ENCODE measurements around the gene SLC25A23. TPM values are rescaled to one million over a fixed set of nuclear protein-coding genes. Genes with fewer than 3 reads are reported as not detected.
A peak's percentile ranks its signal among the peaks of the same experiment; 100 is the strongest.

Gene SLC25A23
- polyA plus RNA-seq, 3 donors from 2014 or later = 0.61 to 14.7 (median 4.1) TPM

- H3K27ac Mint-ChIP-seq = peak overlapping the region in 3 of 6 donors; percentile 12 to 50 (median 19)
These were observed 38.2 kb downstream of the SLC25A23 start for GRCh38 chr19:6421075-6422014.

GRCh38 chr19:6418562-6418932, 41.0 kb downstream of the SLC25A23 start:
- no peak overlapping the region for H3K4me3 Mint-ChIP-seq
- peaks cover 4 to 17% (median 15%) of the 10 kb centered on the region in 3 donors for H3K36me3 Mint-ChIP-seq

More at GRCh38 chr19:6421075-6422014, 38.2 kb downstream of the SLC25A23 start:
- H3K27me3 Mint-ChIP-seq (ENCODE audit: low read depth in 3 of 3) = peaks cover 5 to 7% (median 6%) of the 10 kb centered on the region in 3 donors
- H3K4me1 Mint-ChIP-seq = peaks cover 42 to 47% of the 10 kb centered on the region in 2 donors
- DNase-seq = no peak
- H3K4me3 Mint-ChIP-seq = peak overlapping the region in 1 of 5 donors; percentile 9
- peaks cover 4 to 11% (median 9%) of the 10 kb centered on the region in 3 donors for H3K36me3 Mint-ChIP-seq
- H3K9me3 Mint-ChIP-seq = no peaks in the 10 kb centered on the region

GRCh38 chr19:6417713-6418561, 41.7 kb downstream of the SLC25A23 start:
- H3K27me3 Mint-ChIP-seq (ENCODE audit: low read depth in 3 of 3) = peaks cover 0 to 2% (median 2%) of the 10 kb centered on the region in 3 donors
- no peak overlapping the region for H3K27ac Mint-ChIP-seq
- no peaks in the 10 kb centered on the region for H3K9me3 Mint-ChIP-seq
- DNase-seq = no peak
- H3K36me3 Mint-ChIP-seq = peaks cover 4 to 17% (median 16%) of the 10 kb centered on the region in 3 donors
- peaks cover 19 to 25% of the 10 kb centered on the region in 2 donors for H3K4me1 Mint-ChIP-seq
- no peak overlapping the region for H3K4me3 Mint-ChIP-seq

More at GRCh38 chr19:6418562-6418932, 41.0 kb downstream of the SLC25A23 start:
- Mint-ChIP-seq H3K9me3 (no peaks in the 10 kb centered on the region), H3K27ac (no peak overlapping the region), H3K4me1 (peaks cover 25 to 31% of the 10 kb centered on the region in 2 donors), H3K27me3 (ENCODE audit: low read depth in 3 of 3) (peaks cover 0 to 2% (median 2%) of the 10 kb centered on the region in 3 donors)
- DNase-seq = no peak

- Mint-ChIP-seq H3K9me3 (no peaks in the 10 kb centered on the region), H3K4me3 (no peak overlapping the region), H3K27me3 (ENCODE audit: low read depth in 3 of 3) (peaks cover 0 to 2% (median 0%) of the 10 kb centered on the region in 3 donors), H3K27ac (no peak overlapping the region), H3K4me1 (peaks cover 8 to 14% of the 10 kb centered on the region in 2 donors), H3K36me3 (peaks cover 4 to 17% (median 16%) of the 10 kb centered on the region in 3 donors)
- no peak for DNase-seq
These were observed 42.8 kb downstream of the SLC25A23 start for GRCh38 chr19:6416658-6417405.

DNA sequence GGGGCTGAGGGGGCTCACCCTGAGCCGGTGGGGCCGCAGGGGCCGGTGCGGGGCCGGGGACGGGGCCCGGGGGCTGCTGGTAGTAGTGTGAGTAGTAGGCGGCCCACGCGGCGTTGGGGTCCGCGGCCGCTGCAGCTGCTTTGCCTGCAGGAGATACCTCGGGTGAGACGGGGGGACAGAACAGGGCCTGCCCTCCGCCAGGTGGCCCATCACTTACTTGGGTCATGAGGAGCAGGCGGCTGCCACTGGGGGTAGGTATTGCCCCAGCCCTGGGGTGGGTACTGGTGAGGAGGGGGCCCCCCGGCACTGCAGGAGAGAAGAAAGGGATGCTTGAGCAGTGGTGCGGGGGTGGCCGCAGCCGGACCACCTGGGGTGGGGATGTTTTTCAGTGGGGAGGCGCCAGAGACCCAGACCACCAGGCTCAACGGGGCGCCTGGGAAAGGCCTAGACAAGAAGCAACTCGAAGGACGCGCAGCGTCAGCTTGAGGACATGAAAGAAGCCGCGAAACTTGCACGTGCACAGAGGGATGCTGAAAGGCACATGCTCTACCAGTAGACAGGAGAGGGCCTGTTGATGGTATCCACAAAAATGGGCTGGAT, 43.9 kb downstream of the SLC25A23 start:
- no peak for DNase-seq
- peaks cover 4 to 13% (median 12%) of the 10 kb centered on the region in 3 donors for H3K36me3 Mint-ChIP-seq
- peaks cover 0 to 2% (median 0%) of the 10 kb centered on the region in 3 donors for H3K27me3 Mint-ChIP-seq (ENCODE audit: low read depth in 3 of 3)
- no peak overlapping the region for H3K27ac Mint-ChIP-seq
- H3K9me3 Mint-ChIP-seq = no peaks in the 10 kb centered on the region
- H3K4me3 Mint-ChIP-seq = no peak overlapping the region
- H3K4me1 Mint-ChIP-seq = peaks cover 3 to 4% of the 10 kb centered on the region in 2 donors

GRCh38 chr19:6414793-6415590, 44.6 kb downstream of the SLC25A23 start:
- DNase-seq = no peak
- Mint-ChIP-seq H3K27me3 (ENCODE audit: low read depth in 3 of 3) (peaks cover 0 to 2% (median 2%) of the 10 kb centered on the region in 3 donors), H3K36me3 (peaks cover 2 to 9% (median 7%) of the 10 kb centered on the region in 3 donors), H3K27ac (no peak overlapping the region), H3K9me3 (no peaks in the 10 kb centered on the region), H3K4me1 (no peaks in the 10 kb centered on the region), H3K4me3 (no peak overlapping the region)

DNA sequence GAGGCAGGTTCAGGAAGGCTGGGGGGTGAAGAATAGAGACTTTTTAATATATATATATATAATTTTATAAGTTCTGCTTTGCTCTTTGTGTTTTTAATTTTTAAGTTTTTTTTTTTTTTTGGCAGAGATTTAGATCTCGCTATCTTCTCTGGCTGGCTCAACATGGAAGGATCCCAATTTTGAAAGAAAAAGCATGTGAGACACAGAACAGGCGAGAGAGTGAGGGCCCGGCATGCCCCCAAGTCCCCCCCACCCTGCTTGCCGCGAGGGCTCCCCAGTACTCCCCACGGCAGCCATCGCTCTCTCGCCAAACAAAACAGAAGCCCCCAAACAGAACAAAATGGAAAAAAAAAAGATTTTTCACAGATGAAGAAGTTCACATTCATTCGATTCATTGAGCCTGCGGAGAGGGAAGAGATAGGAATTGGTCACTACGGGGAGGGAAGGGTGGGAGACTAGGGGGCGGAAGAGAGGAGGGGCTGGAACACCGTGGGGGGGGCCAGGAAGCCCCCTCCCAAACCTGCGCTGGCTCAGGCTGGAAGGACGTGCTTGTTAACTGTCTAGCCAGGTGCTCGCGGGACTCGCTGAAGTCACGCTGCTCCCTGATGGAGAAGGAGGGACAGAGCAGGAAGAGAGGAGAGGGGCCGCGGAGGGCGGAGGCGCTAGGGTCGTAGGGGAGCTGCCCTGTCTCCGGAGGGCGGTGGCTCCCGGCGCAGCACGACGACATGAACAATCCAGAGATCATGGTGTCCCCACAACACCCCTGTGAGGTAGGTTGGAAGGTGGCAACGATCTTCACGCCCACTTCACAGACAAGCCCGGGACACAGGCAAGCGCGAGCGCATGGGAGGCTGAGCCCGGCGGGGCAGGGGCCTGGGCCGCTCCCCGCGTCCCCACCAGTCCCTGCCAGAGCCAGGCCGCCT, 45.6 kb downstream of the SLC25A23 start:
- Mint-ChIP-seq H3K9me3 (no peaks in the 10 kb centered on the region), H3K27me3 (ENCODE audit: low read depth in 3 of 3) (peaks cover 0 to 2% (median 2%) of the 10 kb centered on the region in 3 donors), H3K36me3 (peaks cover 0 to 7% (median 6%) of the 10 kb centered on the region in 3 donors), H3K4me1 (no peaks in the 10 kb centered on the region), H3K4me3 (no peak overlapping the region), H3K27ac (no peak overlapping the region)
- no peak for DNase-seq

- no peaks in the 10 kb centered on the region for H3K4me1 Mint-ChIP-seq
- H3K4me3 Mint-ChIP-seq = no peak overlapping the region
- no peak overlapping the region for H3K27ac Mint-ChIP-seq
- no peak for DNase-seq
- no peaks in the 10 kb centered on the region for H3K9me3 Mint-ChIP-seq
- H3K27me3 Mint-ChIP-seq (ENCODE audit: low read depth in 3 of 3) = peaks cover 0 to 2% (median 2%) of the 10 kb centered on the region in 3 donors
- peaks cover 0 to 7% (median 6%) of the 10 kb centered on the region in 3 donors for H3K36me3 Mint-ChIP-seq
These were observed 46.3 kb downstream of the SLC25A23 start for GRCh38 chr19:6413291-6413690.

DNA sequence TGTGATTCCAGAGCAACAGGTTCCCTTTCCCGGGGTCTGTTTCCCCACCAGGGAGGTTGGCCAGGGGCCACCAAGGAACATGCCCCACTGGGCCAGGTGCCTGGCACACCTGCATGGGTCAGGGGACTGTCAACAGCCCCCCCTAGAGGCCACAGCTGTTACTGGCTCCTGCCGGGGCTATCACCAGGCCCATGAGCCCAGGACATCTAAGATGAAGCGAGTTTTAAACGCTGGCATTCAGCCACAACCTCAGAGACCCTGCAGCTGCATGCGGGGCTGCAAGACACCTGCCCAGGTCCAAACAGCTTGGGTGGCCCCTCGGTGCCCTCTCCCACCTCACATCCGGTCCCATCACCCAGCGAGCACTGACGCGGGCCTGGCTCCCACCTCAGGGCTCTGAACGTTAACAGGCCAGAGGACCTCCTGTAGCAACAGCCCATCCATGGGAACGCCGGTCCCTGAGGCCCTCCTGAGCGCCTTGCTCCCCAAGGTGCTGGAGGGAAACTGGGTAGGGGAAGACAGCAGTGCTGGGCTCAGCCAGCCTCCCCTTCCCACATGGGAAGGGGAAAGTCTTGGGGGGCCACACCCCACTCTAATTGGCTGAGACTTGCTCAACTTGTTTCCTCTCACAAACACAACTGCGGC, 47.0 kb downstream of the SLC25A23 start:
- Mint-ChIP-seq H3K36me3 (peaks cover 0 to 7% (median 6%) of the 10 kb centered on the region in 3 donors), H3K27me3 (ENCODE audit: low read depth in 3 of 3) (peaks cover 0 to 2% (median 2%) of the 10 kb centered on the region in 3 donors), H3K4me3 (no peak overlapping the region), H3K4me1 (no peaks in the 10 kb centered on the region), H3K9me3 (no peaks in the 10 kb centered on the region), H3K27ac (no peak overlapping the region)
- DNase-seq = no peak

DNA sequence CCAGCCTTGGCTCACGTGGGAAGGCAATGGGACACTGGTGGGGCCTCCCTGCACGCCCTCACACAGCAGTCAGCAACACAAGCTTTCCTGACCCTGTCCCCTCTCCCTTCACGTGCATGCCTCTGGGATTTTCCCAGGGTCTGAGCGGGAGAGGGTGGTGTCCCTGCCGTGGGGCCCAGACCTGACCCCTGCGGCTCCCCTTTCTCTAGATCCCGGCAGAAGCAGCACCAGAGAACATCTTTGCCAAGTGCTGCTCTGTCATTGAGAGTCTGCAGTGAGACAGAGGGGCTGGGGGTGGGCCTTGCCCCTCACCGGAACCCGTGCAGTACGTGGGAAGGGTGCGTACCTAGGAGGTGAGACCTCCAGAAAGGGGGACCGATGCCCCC, 47.5 kb downstream of the SLC25A23 start:
- Mint-ChIP-seq H3K9me3 (no peaks in the 10 kb centered on the region), H3K27ac (no peak overlapping the region), H3K36me3 (peaks cover 0 to 7% (median 6%) of the 10 kb centered on the region in 3 donors)

DNA sequence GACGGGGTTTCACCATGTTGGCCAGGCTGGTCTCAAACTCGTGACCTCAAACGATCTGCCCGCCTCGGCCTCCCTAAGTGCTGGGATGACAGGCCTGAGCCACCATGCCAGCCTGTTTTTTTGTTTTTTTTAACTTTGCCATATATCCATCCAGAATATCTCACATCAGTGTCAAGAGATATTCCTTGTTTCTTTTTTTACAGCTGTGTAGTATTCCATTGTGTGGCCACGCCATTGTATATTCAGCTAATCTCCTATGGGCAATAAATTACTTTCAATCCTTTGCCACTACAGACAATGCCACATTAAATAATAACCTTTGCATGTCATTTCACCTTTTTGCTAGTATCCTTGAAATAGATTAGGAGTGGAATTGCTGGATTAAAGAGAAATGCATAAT, 50.2 kb downstream of the SLC25A23 start:
- no peaks in the 10 kb centered on the region for H3K4me1 Mint-ChIP-seq
- H3K27ac Mint-ChIP-seq = no peak overlapping the region
- peaks cover 0 to 7% (median 2%) of the 10 kb centered on the region in 3 donors for H3K36me3 Mint-ChIP-seq
- H3K9me3 Mint-ChIP-seq = no peaks in the 10 kb centered on the region
- H3K4me3 Mint-ChIP-seq = no peak overlapping the region
- peaks cover 0 to 2% (median 0%) of the 10 kb centered on the region in 3 donors for H3K27me3 Mint-ChIP-seq (ENCODE audit: low read depth in 3 of 3)
- DNase-seq = no peak

More for the DNA sequence above, 47.5 kb downstream of the SLC25A23 start:
- no peak for DNase-seq
- Mint-ChIP-seq H3K4me1 (no peaks in the 10 kb centered on the region), H3K27me3 (ENCODE audit: low read depth in 3 of 3) (peaks cover 0 to 2% (median 2%) of the 10 kb centered on the region in 3 donors), H3K4me3 (no peak overlapping the region)
